C4-2B (cell line): ENCODE data around the gene PLXNA2.

Source experiments
- ZFX ChIP-seq: fragments of 450-650 bp; IDR thresholded peaks from 2 replicates; pipeline ENCODE4 v1.6.1; 2017
- TF ChIP-seq, protein P1 (sequence below): fragments of 450-650 bp; conservative IDR thresholded peaks from 2 replicates; pipeline ENCODE4 v1.5.1; 2017; ENCODE audit warnings: mild to moderate bottlenecking

GRCh38 chr1:208206092-208206698 is 38.0 kb downstream of the PLXNA2 start:
- TF ChIP-seq, protein P1, sequence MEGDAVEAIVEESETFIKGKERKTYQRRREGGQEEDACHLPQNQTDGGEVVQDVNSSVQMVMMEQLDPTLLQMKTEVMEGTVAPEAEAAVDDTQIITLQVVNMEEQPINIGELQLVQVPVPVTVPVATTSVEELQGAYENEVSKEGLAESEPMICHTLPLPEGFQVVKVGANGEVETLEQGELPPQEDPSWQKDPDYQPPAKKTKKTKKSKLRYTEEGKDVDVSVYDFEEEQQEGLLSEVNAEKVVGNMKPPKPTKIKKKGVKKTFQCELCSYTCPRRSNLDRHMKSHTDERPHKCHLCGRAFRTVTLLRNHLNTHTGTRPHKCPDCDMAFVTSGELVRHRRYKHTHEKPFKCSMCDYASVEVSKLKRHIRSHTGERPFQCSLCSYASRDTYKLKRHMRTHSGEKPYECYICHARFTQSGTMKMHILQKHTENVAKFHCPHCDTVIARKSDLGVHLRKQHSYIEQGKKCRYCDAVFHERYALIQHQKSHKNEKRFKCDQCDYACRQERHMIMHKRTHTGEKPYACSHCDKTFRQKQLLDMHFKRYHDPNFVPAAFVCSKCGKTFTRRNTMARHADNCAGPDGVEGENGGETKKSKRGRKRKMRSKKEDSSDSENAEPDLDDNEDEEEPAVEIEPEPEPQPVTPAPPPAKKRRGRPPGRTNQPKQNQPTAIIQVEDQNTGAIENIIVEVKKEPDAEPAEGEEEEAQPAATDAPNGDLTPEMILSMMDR: no peak
- TF ChIP-seq ZFX: no peak
